ENCODE data around the gene PPFIBP2.

Gene PPFIBP2

DNA sequence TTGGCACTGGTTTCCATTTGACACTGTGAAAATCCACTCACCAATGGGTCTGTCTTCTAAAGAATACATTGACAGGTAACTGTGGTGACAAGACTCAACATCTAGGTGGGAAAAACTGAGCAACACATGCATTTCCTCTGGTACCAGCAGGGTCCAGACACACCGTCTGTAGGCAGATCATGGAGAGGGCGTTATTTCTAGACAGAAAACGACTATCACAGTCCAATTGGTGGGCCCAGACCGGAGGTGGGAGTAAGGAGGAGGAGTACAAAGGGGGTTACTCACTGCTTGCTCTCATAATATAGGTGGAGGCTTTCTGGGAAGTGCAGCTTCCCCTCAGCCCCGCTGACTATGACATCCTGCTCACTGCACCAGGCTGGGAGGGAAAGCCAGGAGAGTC, 182.6 kb downstream of the PPFIBP2 start:
- H3K9me3 ChIP-seq (ENCODE audit: severe bottlenecking) = no peaks in the 10 kb centered on the region
- no peak overlapping the region for H3K4me3 ChIP-seq (ENCODE audit: severe bottlenecking)
- ATAC-seq (ENCODE audit: low read depth) (no peak), DNase-seq (ENCODE audit: low spot score) (no peak)
- TF ChIP-seq, protein P1, sequence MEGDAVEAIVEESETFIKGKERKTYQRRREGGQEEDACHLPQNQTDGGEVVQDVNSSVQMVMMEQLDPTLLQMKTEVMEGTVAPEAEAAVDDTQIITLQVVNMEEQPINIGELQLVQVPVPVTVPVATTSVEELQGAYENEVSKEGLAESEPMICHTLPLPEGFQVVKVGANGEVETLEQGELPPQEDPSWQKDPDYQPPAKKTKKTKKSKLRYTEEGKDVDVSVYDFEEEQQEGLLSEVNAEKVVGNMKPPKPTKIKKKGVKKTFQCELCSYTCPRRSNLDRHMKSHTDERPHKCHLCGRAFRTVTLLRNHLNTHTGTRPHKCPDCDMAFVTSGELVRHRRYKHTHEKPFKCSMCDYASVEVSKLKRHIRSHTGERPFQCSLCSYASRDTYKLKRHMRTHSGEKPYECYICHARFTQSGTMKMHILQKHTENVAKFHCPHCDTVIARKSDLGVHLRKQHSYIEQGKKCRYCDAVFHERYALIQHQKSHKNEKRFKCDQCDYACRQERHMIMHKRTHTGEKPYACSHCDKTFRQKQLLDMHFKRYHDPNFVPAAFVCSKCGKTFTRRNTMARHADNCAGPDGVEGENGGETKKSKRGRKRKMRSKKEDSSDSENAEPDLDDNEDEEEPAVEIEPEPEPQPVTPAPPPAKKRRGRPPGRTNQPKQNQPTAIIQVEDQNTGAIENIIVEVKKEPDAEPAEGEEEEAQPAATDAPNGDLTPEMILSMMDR (IDR thresholded peaks at IDR 0.05; ENCODE audit: poor library complexity, severe bottlenecking) = no peak
- no peaks in the 10 kb centered on the region for H3K36me3 ChIP-seq (ENCODE audit: low read depth)
- H3K27me3 ChIP-seq (ENCODE audit: insufficient read depth, poor library complexity, severe bottlenecking) = peaks cover 6% of the 10 kb centered on the region
- no peak overlapping the region for H3K27ac ChIP-seq (ENCODE audit: poor library complexity, severe bottlenecking)
- H3K4me1 ChIP-seq (ENCODE audit: insufficient read depth, poor library complexity, severe bottlenecking) = no peaks in the 10 kb centered on the region

All from RWPE2 (cell line).